Activated CD4-positive, alpha-beta T cell treated with anti-CD3 and anti-CD28 coated beads, Interleukin-2, amount 50 U/mL, for 1 hour (primary cell): ENCODE data around the gene SEPSECS.

Experiments
- DNase-seq: peaks from one replicate; pipeline ENCODE4 v3.0.0-alpha.2; 2020

The SEPSECS gene

GRCh38 chr4:25154594-25155265 lies 5.5 kb downstream of the SEPSECS start:
- DNase-seq = no peak

- no peak for DNase-seq
These were observed 14.2 kb downstream of the SEPSECS start for GRCh38 chr4:25146076-25146475.

- DNase-seq = no peak
These were observed 15.3 kb downstream of the SEPSECS start for GRCh38 chr4:25144870-25145481.

GRCh38 chr4:25142468-25142867 lies 17.8 kb downstream of the SEPSECS start:
- no peak for DNase-seq

- no peak for DNase-seq
These were observed 18.7 kb downstream of the SEPSECS start for GRCh38 chr4:25141592-25141991.

- DNase-seq = no peak
These were observed 27.1 kb downstream of the SEPSECS start for GRCh38 chr4:25133132-25133531.

- DNase-seq = no peak
These were observed 28.3 kb downstream of the SEPSECS start for GRCh38 chr4:25131926-25132325.

GRCh38 chr4:25131381-25131780 lies 28.9 kb downstream of the SEPSECS start:
- DNase-seq = no peak

- DNase-seq = no peak
These were observed 30.3 kb downstream of the SEPSECS start for GRCh38 chr4:25129917-25130316.

- no peak for DNase-seq
These were observed 31.6 kb downstream of the SEPSECS start for GRCh38 chr4:25128671-25129070.

GRCh38 chr4:25123236-25123635 lies 37.0 kb downstream of the SEPSECS start:
- DNase-seq = no peak

GRCh38 chr4:25120146-25120940 lies 39.9 kb downstream of the SEPSECS start:
- DNase-seq = no peak

- no peak for DNase-seq
These were observed 42.4 kb downstream of the SEPSECS start for GRCh38 chr4:25117716-25118472.

GRCh38 chr4:25117274-25117673 lies 43.0 kb downstream of the SEPSECS start:
- DNase-seq = no peak

GRCh38 chr4:25113915-25114904 lies 46.0 kb downstream of the SEPSECS start:
- DNase-seq = no peak

GRCh38 chr4:25112995-25113380 lies 47.3 kb downstream of the SEPSECS start:
- no peak for DNase-seq

- DNase-seq = no peak
These were observed 47.8 kb downstream of the SEPSECS start for GRCh38 chr4:25112366-25112994.

GRCh38 chr4:25111648-25112196 lies 48.5 kb downstream of the SEPSECS start:
- DNase-seq = no peak

- DNase-seq = no peak
These were observed 49.5 kb downstream of the SEPSECS start for GRCh38 chr4:25110527-25111329.

- no peak for DNase-seq
These were observed 50.7 kb downstream of the SEPSECS start for GRCh38 chr4:25109511-25109910.
